Panc1 (cell line): ENCODE results near the gene ZNF81.

ENCODE experiments used
- POLR2AphosphoS5 ChIP-seq: IDR thresholded peaks from 2 replicates; pipeline ENCODE4 v1.6.1; 2012; ENCODE audit warnings: mild to moderate bottlenecking, low read depth, low read length, moderate library complexity
- SIN3A ChIP-seq: IDR thresholded peaks from 2 replicates; pipeline ENCODE4 v1.6.1; 2012; ENCODE audit warnings: low read depth, mild to moderate bottlenecking, low read length, moderate library complexity, borderline replicate concordance; ENCODE audit not compliant: insufficient read depth
- TCF7L2 ChIP-seq: IDR thresholded peaks from 2 replicates; pipeline ENCODE4 v1.6.1; 2011; ENCODE audit warnings: mild to moderate bottlenecking, low read depth, low read length, inconsistent platforms
- TF ChIP-seq, protein P1 (sequence below): fragments of 450-650 bp; IDR thresholded peaks from 2 replicates; pipeline ENCODE4 v1.5.1; 2017; ENCODE audit warnings: mild to moderate bottlenecking
- TF ChIP-seq, protein P2 (sequence below), 2 experiments: IDR thresholded peaks; 2 replicates each; pipeline ENCODE4 v1.6.1; 2011 to 2012; ENCODE audit warnings: low read depth in 2 of 2, control low read depth in 1 of 2, low read length in 1 of 2, mild to moderate bottlenecking in 1 of 2, moderate library complexity in 1 of 2; ENCODE audit not compliant: insufficient read depth in 1 of 2

DNA sequence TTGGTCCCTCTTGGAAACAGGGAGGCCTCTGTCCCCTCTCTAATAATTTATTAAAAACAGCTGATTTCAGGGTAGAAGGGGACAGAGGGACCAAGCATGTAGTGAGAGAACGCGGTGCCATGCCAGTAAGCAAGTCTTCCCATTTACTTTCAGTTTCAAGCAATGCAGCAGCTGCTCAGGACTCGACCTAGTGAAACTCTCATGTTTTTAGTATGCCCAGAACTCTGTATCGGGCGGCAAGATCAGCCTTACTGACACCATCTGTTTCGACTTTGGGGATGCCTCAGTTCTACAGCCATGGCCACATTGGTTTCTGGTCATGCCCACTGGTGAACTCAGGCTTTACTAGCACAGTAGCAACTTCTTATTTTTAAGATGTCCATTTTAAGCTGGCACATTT, 40.6 kb downstream of the ZNF81 start:
- TF ChIP-seq, protein P1, sequence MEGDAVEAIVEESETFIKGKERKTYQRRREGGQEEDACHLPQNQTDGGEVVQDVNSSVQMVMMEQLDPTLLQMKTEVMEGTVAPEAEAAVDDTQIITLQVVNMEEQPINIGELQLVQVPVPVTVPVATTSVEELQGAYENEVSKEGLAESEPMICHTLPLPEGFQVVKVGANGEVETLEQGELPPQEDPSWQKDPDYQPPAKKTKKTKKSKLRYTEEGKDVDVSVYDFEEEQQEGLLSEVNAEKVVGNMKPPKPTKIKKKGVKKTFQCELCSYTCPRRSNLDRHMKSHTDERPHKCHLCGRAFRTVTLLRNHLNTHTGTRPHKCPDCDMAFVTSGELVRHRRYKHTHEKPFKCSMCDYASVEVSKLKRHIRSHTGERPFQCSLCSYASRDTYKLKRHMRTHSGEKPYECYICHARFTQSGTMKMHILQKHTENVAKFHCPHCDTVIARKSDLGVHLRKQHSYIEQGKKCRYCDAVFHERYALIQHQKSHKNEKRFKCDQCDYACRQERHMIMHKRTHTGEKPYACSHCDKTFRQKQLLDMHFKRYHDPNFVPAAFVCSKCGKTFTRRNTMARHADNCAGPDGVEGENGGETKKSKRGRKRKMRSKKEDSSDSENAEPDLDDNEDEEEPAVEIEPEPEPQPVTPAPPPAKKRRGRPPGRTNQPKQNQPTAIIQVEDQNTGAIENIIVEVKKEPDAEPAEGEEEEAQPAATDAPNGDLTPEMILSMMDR: no peak
- TF ChIP-seq, protein P2, sequence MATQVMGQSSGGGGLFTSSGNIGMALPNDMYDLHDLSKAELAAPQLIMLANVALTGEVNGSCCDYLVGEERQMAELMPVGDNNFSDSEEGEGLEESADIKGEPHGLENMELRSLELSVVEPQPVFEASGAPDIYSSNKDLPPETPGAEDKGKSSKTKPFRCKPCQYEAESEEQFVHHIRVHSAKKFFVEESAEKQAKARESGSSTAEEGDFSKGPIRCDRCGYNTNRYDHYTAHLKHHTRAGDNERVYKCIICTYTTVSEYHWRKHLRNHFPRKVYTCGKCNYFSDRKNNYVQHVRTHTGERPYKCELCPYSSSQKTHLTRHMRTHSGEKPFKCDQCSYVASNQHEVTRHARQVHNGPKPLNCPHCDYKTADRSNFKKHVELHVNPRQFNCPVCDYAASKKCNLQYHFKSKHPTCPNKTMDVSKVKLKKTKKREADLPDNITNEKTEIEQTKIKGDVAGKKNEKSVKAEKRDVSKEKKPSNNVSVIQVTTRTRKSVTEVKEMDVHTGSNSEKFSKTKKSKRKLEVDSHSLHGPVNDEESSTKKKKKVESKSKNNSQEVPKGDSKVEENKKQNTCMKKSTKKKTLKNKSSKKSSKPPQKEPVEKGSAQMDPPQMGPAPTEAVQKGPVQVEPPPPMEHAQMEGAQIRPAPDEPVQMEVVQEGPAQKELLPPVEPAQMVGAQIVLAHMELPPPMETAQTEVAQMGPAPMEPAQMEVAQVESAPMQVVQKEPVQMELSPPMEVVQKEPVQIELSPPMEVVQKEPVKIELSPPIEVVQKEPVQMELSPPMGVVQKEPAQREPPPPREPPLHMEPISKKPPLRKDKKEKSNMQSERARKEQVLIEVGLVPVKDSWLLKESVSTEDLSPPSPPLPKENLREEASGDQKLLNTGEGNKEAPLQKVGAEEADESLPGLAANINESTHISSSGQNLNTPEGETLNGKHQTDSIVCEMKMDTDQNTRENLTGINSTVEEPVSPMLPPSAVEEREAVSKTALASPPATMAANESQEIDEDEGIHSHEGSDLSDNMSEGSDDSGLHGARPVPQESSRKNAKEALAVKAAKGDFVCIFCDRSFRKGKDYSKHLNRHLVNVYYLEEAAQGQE (IDR thresholded peaks at IDR 0.05; ENCODE audit: insufficient read depth in 1 of 2, low read depth in 2 of 2, low read length in 1 of 2): no peak
- TF ChIP-seq SIN3A: no peak
- TF ChIP-seq POLR2AphosphoS5: no peak
- no peak for TF ChIP-seq TCF7L2
